Urothelium cell line (cell line): ENCODE measurements around the gene IFITM2.
"Not testable (repeated sequence)": the region's sequence is repeated elsewhere in the genome, so short reads cannot be mapped to it uniquely, and the experiment has no call there.

ENCODE experiments used
- DNase-seq: peaks from one replicate; pipeline ENCODE4 v3.0.0; 2011; ENCODE audit warnings: low spot score, mixed read lengths
- FAIRE-seq: peaks from 2 replicates; lab custom pipeline; 2011; peaks lifted over from hg19 to GRCh38; lab: Jason Lieb, UNC

The IFITM2 gene

DNA sequence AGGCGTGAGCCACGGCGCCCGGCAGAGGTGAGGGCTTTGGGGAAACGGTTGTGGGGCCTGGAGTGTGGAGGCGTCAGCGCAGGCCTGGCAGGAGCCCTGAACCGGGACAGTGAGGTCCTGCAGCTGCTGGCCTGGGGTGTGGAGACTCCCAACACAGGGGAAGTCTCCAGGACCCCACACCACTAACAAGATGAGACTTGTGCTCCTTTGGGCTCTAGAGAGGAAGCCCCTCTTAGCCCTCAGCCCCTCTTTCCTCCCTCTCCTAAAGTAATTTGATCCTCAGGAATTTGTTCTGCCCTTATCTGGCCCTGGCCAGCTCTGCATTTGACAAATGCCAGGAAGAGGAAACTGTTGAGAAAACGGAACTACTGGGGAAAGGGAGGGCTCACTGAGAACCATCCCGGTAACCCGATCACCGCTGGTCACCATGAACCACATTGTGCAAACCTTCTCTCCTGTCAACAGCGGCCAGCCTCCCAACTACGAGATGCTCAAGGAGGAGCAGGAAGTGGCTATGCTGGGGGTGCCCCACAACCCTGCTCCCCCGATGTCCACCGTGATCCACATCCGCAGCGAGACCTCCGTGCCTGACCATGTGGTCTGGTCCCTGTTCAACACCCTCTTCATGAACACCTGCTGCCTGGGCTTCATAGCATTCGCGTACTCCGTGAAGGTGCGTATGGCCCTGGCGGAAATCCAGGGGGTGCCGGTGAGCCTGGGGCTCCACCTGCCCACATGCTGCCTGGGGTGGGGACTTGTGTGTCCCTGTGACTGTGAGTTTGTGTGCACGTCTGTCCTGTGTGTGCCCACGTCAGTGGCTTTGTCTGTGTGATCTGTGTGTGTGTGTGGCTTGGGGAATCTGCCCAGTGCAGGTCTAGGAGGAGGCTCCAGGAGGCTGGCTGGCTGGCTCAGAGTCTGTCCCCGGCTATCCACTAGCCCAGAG is at the start of gene IFITM2:
Gene IFITM2 (plus strand): TSS at position 51 of the 943 bp plus-strand sequence. CDS start 377 bp downstream, at position 428.
- not testable (repeated sequence) for DNase-seq

DNA sequence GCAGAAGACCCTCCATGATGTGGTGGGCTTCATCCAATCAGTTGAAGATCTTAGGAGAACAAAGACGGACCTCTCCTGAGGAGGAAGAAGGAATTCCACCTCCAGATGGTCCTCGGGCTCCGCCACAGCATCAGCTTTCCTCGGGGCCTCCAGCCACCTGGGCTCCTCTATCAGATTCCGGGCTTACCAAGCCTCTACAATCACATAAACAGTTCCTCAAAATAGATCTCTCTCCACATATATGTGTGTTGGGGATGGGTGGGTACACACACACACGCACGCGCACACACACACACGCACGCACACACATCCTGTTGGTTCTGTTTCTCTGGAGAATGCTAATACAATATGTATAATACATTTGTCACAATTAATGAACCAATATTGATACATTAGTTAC is 48.2 kb upstream of the IFITM2 start:
- FAIRE-seq (no peak), DNase-seq (no peak)

More for the DNA sequence above, at the start of gene IFITM2:
- peak; percentile 5 for FAIRE-seq

DNA sequence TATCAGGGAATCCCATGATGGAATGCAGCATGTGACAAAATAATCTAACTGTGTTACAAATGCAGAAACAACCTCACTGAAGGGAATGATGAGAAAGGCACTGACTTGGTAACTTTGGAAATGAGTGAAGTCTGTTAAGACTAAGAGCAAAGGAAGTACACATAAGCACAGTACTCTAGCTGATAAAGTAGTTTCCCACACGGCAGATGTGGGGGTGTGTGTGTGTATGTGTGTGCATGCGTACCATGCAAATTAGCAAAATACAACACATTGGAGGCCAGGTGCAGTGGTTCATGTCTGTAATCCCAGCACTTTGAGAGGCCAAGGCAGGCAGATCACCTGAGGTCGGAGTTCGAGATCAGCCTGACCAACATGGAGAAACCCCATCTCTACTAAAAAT is 46.0 kb upstream of the IFITM2 start:
- FAIRE-seq: no peak

DNA sequence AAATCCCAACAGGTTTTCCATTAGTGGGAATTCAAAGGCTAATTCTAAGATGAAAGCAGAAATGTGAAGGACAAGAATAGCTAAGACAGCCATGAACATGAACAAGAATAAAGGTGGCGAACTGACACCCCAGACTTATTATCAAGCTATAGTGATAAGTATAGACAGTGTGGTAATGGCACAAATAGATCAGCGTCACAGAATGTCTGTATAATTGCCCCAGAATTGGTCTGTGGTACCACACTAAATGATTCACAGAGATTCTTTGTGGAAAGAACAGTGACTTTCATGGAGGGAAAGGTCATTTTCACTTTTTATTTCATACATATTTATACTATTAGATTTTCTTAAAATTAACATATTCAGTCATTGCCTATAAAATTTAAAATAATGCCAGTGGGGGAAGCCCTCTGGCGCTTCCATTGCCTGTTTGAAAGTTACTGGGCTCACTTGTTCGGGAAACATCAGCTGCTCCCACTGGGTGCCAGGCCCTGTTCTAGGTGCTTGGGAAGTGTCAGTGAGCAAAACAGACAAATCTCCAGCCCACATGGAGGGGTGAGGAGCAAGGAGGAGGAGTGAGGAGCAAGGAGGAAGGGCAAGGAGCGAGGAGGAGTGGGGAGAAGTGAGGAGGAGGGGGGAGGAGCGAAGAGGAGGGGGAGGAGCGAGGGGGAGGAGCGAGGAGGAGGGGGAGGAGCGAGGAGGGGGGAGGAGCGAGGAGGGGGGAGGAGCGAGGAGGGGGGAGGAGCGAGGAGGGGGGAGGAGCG is 40.8 kb upstream of the IFITM2 start:
- FAIRE-seq: no peak
- DNase-seq: no peak

More for the DNA sequence above, 46.0 kb upstream of the IFITM2 start:
- DNase-seq: no peak

GRCh38 chr11:267491-267994 is 40.1 kb upstream of the IFITM2 start:
- no peak for FAIRE-seq
- DNase-seq: no peak

- FAIRE-seq, DNase-seq: not testable (repeated sequence)
Observed at GRCh38 chr11:268716-269145, 38.9 kb upstream of the IFITM2 start.

GRCh38 chr11:269146-269890 is 38.3 kb upstream of the IFITM2 start:
- no peak for FAIRE-seq
- no peak for DNase-seq

GRCh38 chr11:270451-271318 is 36.9 kb upstream of the IFITM2 start:
- FAIRE-seq: no peak
- DNase-seq: no peak

- DNase-seq (no peak), FAIRE-seq (no peak)
Observed at GRCh38 chr11:271319-271715, 36.3 kb upstream of the IFITM2 start.

DNA sequence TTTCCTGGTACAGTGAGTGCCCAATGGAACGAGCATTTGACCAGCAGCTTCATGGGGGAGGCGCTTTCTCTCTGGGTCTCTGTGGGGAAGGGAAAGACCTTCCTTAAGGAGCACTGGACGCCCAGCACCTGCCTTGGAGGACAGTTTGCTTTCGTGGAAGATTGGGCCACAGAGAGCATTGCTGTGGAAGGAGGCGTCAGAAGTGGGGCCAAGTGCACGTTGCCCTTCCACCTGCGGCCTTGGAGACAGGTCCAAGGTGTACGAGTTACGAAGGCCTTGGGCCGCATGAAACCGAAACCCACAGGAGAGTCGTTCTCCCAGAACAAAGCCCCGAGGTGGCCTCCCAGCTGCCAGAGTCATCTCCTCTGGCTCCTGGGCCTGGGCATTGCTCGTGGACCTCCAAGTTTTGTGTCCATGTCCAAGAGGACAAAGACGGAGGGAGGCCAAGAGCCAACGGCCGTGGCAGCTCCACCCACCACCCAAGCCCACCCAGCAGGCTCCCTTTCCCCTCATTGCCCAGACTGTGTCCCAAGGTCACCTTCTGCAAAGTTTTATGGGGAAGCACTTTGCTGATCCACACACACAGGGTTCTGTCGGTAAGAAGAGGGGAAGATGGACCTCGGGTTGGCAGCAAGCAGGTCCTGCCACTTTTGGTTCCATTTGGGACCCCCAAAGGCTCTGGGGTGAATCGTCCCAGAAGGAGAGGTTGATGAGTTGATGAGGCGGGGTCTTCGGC is 35.3 kb upstream of the IFITM2 start:
- DNase-seq (no peak), FAIRE-seq (no peak)

DNA sequence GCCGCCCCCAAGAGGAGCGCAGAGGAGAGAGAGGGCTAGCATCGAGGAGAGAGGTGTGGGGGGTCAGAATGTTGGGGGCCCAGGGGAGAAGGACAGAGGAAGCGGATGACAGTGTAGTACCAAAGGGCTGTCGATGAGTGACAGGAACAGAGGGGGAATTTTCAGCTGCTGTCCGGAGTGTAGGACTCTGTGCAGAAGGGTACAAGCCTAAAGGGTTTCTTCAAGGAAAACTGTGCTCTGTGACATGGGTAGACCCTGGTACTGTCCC is 34.8 kb upstream of the IFITM2 start:
- FAIRE-seq (no peak), DNase-seq (no peak)

DNA sequence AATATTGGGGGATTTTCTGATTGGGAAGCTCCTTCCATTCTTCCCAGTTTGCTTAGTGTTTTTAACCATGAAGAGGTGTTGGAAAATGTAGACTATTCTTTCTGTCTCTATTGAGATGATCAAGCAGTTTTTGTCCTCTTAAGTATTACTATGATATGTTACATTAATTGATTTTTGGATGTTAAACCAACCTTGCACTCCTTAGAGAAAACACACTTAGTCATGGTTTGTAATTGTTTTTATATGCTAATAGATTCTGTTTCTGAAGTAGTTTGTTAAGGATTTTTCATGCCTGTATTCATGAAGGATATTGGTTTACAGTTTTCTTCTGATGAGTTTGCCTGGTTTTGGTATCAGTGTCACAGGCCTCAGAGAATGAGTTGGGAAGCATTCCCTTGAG is 31.4 kb upstream of the IFITM2 start:
- no peak for FAIRE-seq
- no peak for DNase-seq

GRCh38 chr11:278001-278951 is 29.3 kb upstream of the IFITM2 start, which contains the start of gene NLRP6:
Gene NLRP6, plus strand, starts transcription at chr11:278407. Its CDS starts 163 bp downstream, at chr11:278570.
- FAIRE-seq: no peak
- DNase-seq: no peak

GRCh38 chr11:279040-279965 is 28.3 kb upstream of the IFITM2 start:
- FAIRE-seq (no peak), DNase-seq (no peak)

DNA sequence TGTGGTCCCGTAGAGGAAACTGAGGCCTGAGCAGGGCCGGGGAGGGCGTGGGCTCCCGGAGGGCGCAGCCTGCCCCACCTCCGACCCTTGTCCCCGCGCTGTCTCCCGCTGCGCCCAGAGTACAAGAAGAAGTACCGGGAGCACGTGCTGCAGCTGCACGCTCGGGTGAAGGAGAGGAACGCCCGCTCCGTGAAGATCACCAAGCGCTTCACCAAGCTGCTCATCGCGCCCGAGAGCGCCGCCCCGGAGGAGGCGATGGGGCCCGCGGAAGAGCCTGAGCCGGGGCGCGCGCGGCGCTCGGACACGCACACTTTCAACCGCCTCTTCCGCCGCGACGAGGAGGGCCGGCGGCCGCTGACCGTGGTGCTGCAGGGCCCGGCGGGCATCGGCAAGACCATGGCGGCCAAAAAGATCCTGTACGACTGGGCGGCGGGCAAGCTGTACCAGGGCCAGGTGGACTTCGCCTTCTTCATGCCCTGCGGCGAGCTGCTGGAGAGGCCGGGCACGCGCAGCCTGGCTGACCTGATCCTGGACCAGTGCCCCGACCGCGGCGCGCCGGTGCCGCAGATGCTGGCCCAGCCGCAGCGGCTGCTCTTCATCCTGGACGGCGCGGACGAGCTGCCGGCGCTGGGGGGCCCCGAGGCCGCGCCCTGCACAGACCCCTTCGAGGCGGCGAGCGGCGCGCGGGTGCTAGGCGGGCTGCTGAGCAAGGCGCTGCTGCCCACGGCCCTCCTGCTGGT is 27.5 kb upstream of the IFITM2 start:
- DNase-seq (no peak), FAIRE-seq (no peak)

- no peak for FAIRE-seq
- DNase-seq: no peak
Observed at GRCh38 chr11:280706-281485, 26.7 kb upstream of the IFITM2 start.
